ENCODE data around the gene DNAH14. TPM values are rescaled to one million over a fixed set of nuclear protein-coding genes. Genes with fewer than 3 reads are reported as not detected.

The DNAH14 gene
- total and polyA plus RNA-seq, 2 of the 4 experiments (the other 2 are of a cell fraction): 2.7 to 3.6 TPM

DNA sequence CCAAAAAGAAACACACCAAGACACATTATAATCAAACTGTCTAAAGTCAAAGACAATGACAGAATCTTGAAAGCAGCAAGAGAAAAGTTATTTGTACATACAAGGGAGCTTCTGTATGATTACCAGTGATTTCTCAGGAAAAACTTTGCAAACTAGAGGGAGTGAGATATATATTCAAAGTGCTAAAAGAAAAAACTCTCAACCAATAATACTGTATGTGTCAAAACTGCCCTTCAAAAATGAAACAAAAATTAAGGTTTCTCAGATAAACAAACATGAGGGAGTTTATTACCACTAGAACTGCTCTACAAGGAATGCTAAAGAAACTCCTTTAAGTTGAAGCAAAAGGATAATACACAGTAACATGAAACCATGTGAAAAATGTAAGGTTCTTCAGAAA is 418.9 kb downstream of the DNAH14 start:
- H3K23ac ChIP-seq (ENCODE audit: low read depth, low read length): no peak overlapping the region
- no peak for TF ChIP-seq MXI1 (IDR thresholded peaks at IDR 0.05; ENCODE audit: borderline replicate concordance, low read depth, low read length)
- no peak for TF ChIP-seq SMC3 (IDR thresholded peaks at IDR 0.05; ENCODE audit: low read depth, low read length)
- TF ChIP-seq, protein P1, sequence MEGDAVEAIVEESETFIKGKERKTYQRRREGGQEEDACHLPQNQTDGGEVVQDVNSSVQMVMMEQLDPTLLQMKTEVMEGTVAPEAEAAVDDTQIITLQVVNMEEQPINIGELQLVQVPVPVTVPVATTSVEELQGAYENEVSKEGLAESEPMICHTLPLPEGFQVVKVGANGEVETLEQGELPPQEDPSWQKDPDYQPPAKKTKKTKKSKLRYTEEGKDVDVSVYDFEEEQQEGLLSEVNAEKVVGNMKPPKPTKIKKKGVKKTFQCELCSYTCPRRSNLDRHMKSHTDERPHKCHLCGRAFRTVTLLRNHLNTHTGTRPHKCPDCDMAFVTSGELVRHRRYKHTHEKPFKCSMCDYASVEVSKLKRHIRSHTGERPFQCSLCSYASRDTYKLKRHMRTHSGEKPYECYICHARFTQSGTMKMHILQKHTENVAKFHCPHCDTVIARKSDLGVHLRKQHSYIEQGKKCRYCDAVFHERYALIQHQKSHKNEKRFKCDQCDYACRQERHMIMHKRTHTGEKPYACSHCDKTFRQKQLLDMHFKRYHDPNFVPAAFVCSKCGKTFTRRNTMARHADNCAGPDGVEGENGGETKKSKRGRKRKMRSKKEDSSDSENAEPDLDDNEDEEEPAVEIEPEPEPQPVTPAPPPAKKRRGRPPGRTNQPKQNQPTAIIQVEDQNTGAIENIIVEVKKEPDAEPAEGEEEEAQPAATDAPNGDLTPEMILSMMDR (conservative IDR thresholded peaks at IDR 0.05; ENCODE audit: low read depth, low read length): no peak
- TF ChIP-seq FOS (IDR thresholded peaks at IDR 0.05; ENCODE audit: low read depth, low read length): no peak
- no peak for TF ChIP-seq NFE2L2 (IDR thresholded peaks at IDR 0.05; ENCODE audit: low read depth, low read length)
- no peak for TF ChIP-seq MAFK (IDR thresholded peaks at IDR 0.05; ENCODE audit: low read depth, low read length)
- no peak for TF ChIP-seq RAD21 (IDR thresholded peaks at IDR 0.05; ENCODE audit: low read length)
- TF ChIP-seq, protein P2, sequence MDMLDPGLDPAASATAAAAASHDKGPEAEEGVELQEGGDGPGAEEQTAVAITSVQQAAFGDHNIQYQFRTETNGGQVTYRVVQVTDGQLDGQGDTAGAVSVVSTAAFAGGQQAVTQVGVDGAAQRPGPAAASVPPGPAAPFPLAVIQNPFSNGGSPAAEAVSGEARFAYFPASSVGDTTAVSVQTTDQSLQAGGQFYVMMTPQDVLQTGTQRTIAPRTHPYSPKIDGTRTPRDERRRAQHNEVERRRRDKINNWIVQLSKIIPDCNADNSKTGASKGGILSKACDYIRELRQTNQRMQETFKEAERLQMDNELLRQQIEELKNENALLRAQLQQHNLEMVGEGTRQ (IDR thresholded peaks at IDR 0.05; ENCODE audit: low read depth, low read length): no peak
- no peak for TF ChIP-seq CHD1 (IDR thresholded peaks at IDR 0.05; ENCODE audit: low read depth, low read length)
- no peak for TF ChIP-seq RCOR1 (IDR thresholded peaks at IDR 0.05; ENCODE audit: insufficient replicate concordance, low read length)
- TF ChIP-seq POLR2A (IDR thresholded peaks at IDR 0.05; ENCODE audit: low read depth, low read length): no peak
- no peak for TF ChIP-seq BHLHE40 (IDR thresholded peaks at IDR 0.05; ENCODE audit: low read depth, low read length)
- TF ChIP-seq MAZ (IDR thresholded peaks at IDR 0.05; ENCODE audit: borderline replicate concordance, low read depth, low read length): no peak
- TF ChIP-seq, protein P3, sequence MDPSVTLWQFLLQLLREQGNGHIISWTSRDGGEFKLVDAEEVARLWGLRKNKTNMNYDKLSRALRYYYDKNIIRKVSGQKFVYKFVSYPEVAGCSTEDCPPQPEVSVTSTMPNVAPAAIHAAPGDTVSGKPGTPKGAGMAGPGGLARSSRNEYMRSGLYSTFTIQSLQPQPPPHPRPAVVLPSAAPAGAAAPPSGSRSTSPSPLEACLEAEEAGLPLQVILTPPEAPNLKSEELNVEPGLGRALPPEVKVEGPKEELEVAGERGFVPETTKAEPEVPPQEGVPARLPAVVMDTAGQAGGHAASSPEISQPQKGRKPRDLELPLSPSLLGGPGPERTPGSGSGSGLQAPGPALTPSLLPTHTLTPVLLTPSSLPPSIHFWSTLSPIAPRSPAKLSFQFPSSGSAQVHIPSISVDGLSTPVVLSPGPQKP (IDR thresholded peaks at IDR 0.05; ENCODE audit: borderline replicate concordance, low read depth, low read length): no peak
- no peak for TF ChIP-seq RFX5 (IDR thresholded peaks at IDR 0.05; ENCODE audit: low read depth, low read length)
- TF ChIP-seq CEBPB (IDR thresholded peaks at IDR 0.05; ENCODE audit: low read depth, low read length): no peak
- ChIA-PET CTCF (no interaction called here), POLR2A (ENCODE audit: unreplicated experiment) (no interaction called here)
- H3K4me3 ChIP-seq (ENCODE audit: insufficient read depth, low read depth, low read length): no peak overlapping the region
- no peak overlapping the region for H3K56ac ChIP-seq (ENCODE audit: extremely low read depth, insufficient read depth, low read length)
- no peak overlapping the region for H2AFZ ChIP-seq (replicated peaks; ENCODE audit: low read length, poor library complexity)
- H2BK15ac ChIP-seq (ENCODE audit: low read depth, low read length): no peak overlapping the region
- no peak overlapping the region for H3K18ac ChIP-seq (ENCODE audit: low read depth, low read length)
- H3K4me1 ChIP-seq (ENCODE audit: control insufficient read depth, insufficient read depth, low read length): no peaks in the 10 kb centered on the region
- BruUV-seq (replicated peaks): no TSS peak
- H4K20me1 ChIP-seq (ENCODE audit: insufficient read depth, low read length): no peaks in the 10 kb centered on the region
- H3K9me1 ChIP-seq (ENCODE audit: insufficient read depth, low read length): no peaks in the 10 kb centered on the region
- no peak overlapping the region for H3K27ac ChIP-seq (ENCODE audit: insufficient read depth, low read length)
- no peak overlapping the region for H3K9ac ChIP-seq (ENCODE audit: low read depth, low read length)
- H3K14ac ChIP-seq (replicated peaks; ENCODE audit: low read depth, low read length): no peak overlapping the region
- no peak overlapping the region for H2BK120ac ChIP-seq (ENCODE audit: low read depth, low read length)
- DNase-seq: no peak
- ATAC-seq (ENCODE audit: low read depth): no peak
- H3K36me3 ChIP-seq (ENCODE audit: control insufficient read depth, insufficient read depth, low read length): no peaks in the 10 kb centered on the region
- intact Hi-C loops (cut with micrococcal nuclease): no loop called here
- H3K4ac ChIP-seq (ENCODE audit: low read depth, low read length): no peak overlapping the region
- H4K8ac ChIP-seq (ENCODE audit: low read depth in 2 of 2, low read length in 2 of 2): no peak overlapping the region
- no peak overlapping the region for H3K4me2 ChIP-seq (ENCODE audit: low read depth, low read length)
- H4K5ac ChIP-seq (ENCODE audit: low read depth, low read length): no peak overlapping the region
- H2BK5ac ChIP-seq (ENCODE audit: low read depth, low read length, poor library complexity, severe bottlenecking): no peak overlapping the region
- dilution Hi-C loops (cut with HindIII; ENCODE audit: low sequenced_read_pairs, unreplicated experiment): no loop called here
- no peaks in the 10 kb centered on the region for H3K79me1 ChIP-seq (ENCODE audit: low read depth in 1 of 2, low read length in 2 of 2)
- H2AK9ac ChIP-seq (replicated peaks; ENCODE audit: low read depth, low read length, poor library complexity): no peak overlapping the region
- H4K91ac ChIP-seq (ENCODE audit: insufficient read depth, low read depth, low read length): no peak overlapping the region
- in situ Hi-C loops (cut with MboI; ENCODE audit: low sequenced_read_pairs): no loop called here
- no peak overlapping the region for H2AK5ac ChIP-seq (ENCODE audit: low read depth, low read length)
- H3K9me3 ChIP-seq (ENCODE audit: control insufficient read depth, insufficient read depth, low read length): no peaks in the 10 kb centered on the region
- H2BK20ac ChIP-seq (ENCODE audit: low read depth, low read length): no peak overlapping the region
- H3K27me3 ChIP-seq (ENCODE audit: control insufficient read depth, insufficient read depth, low read length): no peaks in the 10 kb centered on the region

All from IMR-90 (cell line).